ENCODE data around the gene ASTN2.

- no peak for TF ChIP-seq CTCF (conservative IDR thresholded peaks at IDR 0.05)
- no peak for TF ChIP-seq ZFX (IDR thresholded peaks at IDR 0.05)
Measured at GRCh38 chr9:116750510-116750909, 664.3 kb downstream of the ASTN2 start.
